SK-N-SH treated with all-trans-retinoic acid at 6 μM for 48 hours (cell line): ENCODE results near the gene WNT7A.

Experiments
- ISL1 ChIP-seq: fragments of 250-450 bp; sonication (Bioruptor Pico); IDR thresholded peaks from 2 replicates; pipeline ENCODE4 v2.1.2; 2022; ENCODE audit warnings: mild to moderate bottlenecking, moderate library complexity

The WNT7A gene

DNA sequence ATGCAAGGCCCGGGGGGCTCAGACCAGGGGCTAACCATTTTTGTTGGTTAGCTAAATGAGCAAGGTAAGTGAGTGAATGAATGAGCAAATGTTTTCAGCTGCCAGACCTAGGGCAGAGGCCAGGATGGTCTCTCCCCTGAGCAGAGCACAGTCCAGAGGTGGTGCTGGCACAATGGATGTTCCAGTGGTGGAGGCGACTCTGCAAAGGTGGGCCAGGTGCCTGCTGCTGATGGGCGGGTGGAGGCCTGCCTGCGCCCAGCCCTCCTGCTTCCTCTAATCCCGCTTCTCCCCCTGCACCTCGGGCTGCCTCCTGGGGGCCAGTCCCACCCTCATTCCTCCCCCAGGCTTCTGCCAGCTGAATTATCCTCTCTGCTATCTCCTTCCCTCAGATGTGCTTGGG is 112.8 kb downstream of the WNT7A start (continued):
- TF ChIP-seq ISL1 (CRISPR knock-in tag): no peak
